ENCODE data around the gene CDK9. TPM values are rescaled to one million over a fixed set of nuclear protein-coding genes. Genes with fewer than 3 reads are reported as not detected.

The CDK9 gene
- total RNA-seq = 100 to 1,000 TPM; 107 to 123 TPM
- total RNA-seq = 77.3 to 115 reads per million in 2 donors

DNA sequence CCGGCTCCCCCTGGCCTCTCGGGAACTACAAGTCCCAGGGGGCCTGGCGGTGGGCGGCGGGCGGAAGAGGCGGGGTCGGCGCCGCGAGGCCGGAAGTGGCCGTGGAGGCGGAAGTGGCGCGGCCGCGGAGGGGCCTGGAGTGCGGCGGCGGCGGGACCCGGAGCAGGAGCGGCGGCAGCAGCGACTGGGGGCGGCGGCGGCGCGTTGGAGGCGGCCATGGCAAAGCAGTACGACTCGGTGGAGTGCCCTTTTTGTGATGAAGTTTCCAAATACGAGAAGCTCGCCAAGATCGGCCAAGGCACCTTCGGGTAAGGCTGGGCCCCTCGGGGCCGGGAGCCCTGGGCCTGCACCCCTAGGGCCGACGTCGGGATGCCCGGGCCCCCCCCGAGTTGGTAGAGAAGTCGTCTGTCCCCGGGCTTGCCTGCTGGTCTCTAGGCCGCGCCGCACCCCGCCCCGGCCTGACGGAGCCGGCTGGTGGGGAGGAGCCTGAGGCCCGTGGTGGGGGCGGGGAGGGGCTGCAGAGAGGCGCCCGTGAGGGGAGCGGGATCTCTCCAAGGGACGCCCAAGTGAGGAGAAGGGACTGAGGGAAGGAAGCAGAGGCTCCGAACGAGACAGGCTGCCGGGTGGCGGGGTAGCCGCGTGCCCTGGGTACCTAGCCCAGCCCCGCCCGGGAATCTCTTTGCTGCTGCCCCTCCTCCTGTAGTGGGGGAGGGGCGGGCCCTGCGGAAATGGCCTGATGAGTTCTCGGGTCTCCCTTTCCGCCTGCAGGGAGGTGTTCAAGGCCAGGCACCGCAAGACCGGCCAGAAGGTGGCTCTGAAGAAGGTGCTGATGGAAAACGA, at the start of gene CDK9:
CDK9 (plus strand) TSS at position 102 of the 840 bp plus-strand sequence; CDS start at position 217, 115 bp downstream.
- H3K4me1 Mint-ChIP-seq = peaks cover 46% of the 10 kb centered on the region

DNA sequence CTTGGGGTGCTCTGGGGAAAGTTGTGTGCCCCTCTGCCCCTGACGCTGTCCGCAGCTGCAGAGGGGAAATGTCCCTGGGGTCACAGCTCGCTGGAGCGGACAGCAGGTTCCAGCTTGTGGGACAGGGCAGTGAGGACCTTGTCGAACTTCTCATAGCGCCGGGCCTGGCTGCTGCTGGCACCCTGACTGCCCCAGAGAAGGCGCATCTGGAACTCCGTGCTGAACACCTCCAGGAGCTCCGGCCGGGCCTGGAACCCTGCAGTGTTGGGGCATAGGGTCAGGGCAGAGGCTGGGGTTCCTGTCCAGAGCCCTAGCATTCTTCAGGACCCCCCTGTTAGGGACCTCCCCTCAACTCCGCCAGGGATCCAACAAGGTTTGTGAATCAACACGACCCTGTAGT, 47.2 kb upstream of the CDK9 start:
- Mint-ChIP-seq H3K4me1 (peaks cover 6% of the 10 kb centered on the region), H3K4me3 (no peak overlapping the region), H3K27ac (peak overlapping the region; percentile 95), H3K27me3 (no peaks in the 10 kb centered on the region), H3K36me3 (ENCODE audit: low read depth) (peaks cover 5% of the 10 kb centered on the region)
- no peak for ATAC-seq
- no peaks in the 10 kb centered on the region for H3K9me3 ChIP-seq (ENCODE audit: control insufficient read depth, low read length, poor library complexity, severe bottlenecking)
- DNase-seq = no peak

More for the DNA sequence above, at the start of gene CDK9:
- H3K27me3 Mint-ChIP-seq = no peaks in the 10 kb centered on the region
- peak within 1 kb of the TSS; percentile 91 for H3K4me3 Mint-ChIP-seq
- DNase-seq = peak; percentile 90 to 93 (median 92)
- peaks cover 3% of the 10 kb centered on the region for H3K36me3 Mint-ChIP-seq (ENCODE audit: low read depth)
- no peaks in the 10 kb centered on the region for H3K9me3 ChIP-seq (ENCODE audit: control insufficient read depth, low read length, poor library complexity, severe bottlenecking)
- H3K27ac Mint-ChIP-seq = peak within 1 kb of the TSS; percentile 95
- ATAC-seq = peak; percentile 71

DNA sequence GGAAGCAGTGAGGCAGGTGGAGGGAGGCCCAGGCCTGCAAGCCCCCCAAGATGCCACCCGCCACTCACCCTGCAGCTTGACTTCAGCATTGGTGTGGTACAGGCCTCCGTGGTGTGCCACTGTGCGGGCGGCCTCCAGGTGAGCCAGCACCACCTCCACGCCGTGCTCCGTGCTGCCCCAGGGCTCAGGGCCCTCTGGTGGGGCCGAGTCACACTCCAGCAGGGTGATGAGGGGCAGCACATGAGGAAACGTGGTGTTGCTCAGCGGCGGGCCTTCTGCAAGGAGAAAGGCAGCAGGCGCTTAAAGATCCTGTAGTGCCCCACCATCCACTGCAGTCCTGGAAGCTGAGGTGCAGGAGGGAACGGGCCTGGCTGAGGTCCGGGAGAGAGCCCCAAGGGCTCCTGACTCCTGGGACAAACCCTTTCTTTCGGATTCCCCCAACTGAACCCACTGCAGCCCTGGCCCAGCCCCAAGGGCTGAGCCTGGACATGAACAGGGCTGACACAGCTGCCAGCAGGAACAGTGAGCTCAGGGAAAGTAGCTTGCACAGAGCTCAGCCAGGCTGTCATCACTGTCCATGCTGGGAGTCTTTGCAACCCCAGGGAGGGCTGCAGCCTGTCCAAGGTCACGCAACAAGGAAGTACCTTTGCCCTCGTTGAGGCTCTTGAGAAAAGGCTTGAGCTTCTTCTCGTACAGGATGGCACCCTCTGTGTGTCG, 46.1 kb upstream of the CDK9 start:
- Mint-ChIP-seq H3K36me3 (ENCODE audit: low read depth) (peaks cover 5% of the 10 kb centered on the region), H3K27me3 (no peaks in the 10 kb centered on the region), H3K4me1 (peaks cover 2% of the 10 kb centered on the region), H3K27ac (peak overlapping the region; percentile 95), H3K4me3 (no peak overlapping the region)
- ATAC-seq (no peak), DNase-seq (no peak)
- no peaks in the 10 kb centered on the region for H3K9me3 ChIP-seq (ENCODE audit: control insufficient read depth, low read length, poor library complexity, severe bottlenecking)

DNA sequence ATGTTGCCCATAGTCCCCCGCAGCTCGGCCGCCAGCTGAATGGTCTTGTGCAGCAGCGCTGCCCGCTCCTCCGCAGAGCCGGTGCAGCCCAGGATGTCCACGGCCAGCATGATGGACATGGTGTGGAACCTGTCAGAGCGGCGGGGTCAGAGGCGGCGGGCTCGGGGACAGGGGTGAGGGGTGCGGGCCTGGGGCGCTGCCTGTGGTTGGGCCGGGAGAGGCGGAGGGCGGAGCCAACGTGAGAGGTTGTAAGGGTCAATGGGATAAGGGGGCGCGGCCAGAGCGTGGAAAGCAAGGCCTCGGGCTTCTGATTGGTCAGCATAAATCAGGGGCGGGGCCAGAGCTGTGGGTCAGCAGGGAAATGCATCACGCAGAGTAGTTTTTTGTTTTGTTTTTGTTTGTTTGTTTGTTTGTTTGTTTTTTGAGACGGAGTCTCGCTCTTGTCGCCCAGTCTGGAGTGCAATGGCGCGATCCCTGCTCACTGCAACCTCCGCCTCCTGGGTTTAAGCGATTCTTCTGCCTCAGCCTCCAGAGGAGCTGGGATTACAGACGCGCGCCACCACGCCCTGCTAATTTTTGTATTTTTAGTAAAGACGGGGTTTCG, 43.9 kb upstream of the CDK9 start:
- no peak overlapping the region for H3K27ac Mint-ChIP-seq
- no peaks in the 10 kb centered on the region for H3K27me3 Mint-ChIP-seq
- ATAC-seq (no peak), DNase-seq (no peak)
- H3K4me1 Mint-ChIP-seq = no peaks in the 10 kb centered on the region
- no peak overlapping the region for H3K4me3 Mint-ChIP-seq
- peaks cover 5% of the 10 kb centered on the region for H3K36me3 Mint-ChIP-seq (ENCODE audit: low read depth)
- H3K9me3 ChIP-seq (ENCODE audit: control insufficient read depth, low read length, poor library complexity, severe bottlenecking) = no peaks in the 10 kb centered on the region

DNA sequence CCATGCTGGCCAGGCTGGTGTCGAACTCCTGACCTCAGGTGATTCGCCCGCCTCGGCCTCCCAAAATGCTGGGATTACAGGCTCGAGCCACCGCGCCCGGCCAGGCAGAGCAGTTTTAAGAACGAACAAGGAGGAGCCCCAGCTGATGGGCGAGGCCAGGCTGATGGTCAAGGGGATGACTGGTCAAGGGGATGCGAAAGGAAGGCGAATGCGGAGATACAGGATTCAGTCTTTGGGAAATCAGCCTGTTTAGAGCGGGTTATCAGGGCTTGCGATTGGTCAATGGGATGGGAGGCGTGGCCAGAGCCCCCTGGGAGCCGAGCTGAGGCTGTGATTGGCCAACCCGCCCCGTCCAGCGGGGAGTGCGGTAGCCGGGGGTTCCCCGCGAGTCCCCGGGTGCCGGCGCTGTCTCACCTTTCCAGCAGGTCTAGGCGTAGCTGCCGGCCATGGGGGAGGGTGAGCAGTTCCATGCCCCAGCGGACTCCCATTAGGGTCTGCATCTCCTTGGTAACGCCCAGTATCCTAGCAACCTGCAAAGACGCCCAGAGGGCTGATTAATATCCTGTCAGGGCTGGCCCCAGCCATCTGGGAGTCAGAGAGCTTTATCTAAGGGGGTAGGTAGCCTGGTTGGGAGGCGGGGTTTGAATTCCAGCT, 43.3 kb upstream of the CDK9 start:
- H3K4me3 Mint-ChIP-seq = no peak overlapping the region
- peaks cover 5% of the 10 kb centered on the region for H3K36me3 Mint-ChIP-seq (ENCODE audit: low read depth)
- DNase-seq = no peak
- H3K27me3 Mint-ChIP-seq = no peaks in the 10 kb centered on the region
- no peak overlapping the region for H3K27ac Mint-ChIP-seq
- no peaks in the 10 kb centered on the region for H3K4me1 Mint-ChIP-seq
- no peak for ATAC-seq
- H3K9me3 ChIP-seq (ENCODE audit: control insufficient read depth, low read length, poor library complexity, severe bottlenecking) = no peaks in the 10 kb centered on the region

DNA sequence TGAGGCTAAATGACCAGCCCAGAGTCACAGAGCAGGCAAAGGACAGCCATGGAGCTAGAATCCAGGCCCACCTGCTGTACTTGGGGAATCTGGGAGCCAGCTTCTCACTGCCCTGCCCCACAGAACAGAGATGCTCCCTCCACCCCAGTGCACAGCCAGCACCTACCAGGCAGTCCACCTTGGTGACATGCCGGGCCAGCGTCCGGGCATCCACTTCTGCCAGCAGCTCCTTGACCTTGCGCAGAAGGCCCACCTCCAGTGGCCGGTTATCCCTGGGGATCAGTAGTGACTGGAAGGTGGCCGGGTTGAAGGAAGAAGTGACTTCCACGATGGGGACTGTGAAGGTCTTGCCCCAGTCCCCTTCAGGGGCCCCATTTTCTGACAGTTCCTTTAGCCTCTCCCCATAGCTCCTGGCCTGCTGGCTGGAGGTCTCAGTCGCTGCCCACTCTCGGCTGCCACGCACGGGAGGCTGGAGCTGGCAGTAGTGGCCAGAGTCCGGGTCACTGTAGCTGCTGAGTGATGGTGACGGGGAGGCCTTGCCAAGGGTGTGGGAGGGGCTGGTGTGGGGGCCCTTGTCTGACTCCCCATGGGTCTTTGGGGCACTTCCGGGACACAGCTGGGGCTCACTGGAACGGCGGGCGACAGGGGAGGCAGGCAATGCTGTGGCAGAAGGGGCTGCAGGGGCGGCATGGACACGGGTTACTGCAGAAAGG, 41.3 kb upstream of the CDK9 start:
- H3K36me3 Mint-ChIP-seq (ENCODE audit: low read depth) = peaks cover 2% of the 10 kb centered on the region
- ATAC-seq (no peak), DNase-seq (no peak)
- H3K4me1 Mint-ChIP-seq = no peaks in the 10 kb centered on the region
- peak overlapping the region; percentile 19 for H3K27ac Mint-ChIP-seq
- H3K9me3 ChIP-seq (ENCODE audit: control insufficient read depth, low read length, poor library complexity, severe bottlenecking) = no peaks in the 10 kb centered on the region
- no peak overlapping the region for H3K4me3 Mint-ChIP-seq
- no peaks in the 10 kb centered on the region for H3K27me3 Mint-ChIP-seq

DNA sequence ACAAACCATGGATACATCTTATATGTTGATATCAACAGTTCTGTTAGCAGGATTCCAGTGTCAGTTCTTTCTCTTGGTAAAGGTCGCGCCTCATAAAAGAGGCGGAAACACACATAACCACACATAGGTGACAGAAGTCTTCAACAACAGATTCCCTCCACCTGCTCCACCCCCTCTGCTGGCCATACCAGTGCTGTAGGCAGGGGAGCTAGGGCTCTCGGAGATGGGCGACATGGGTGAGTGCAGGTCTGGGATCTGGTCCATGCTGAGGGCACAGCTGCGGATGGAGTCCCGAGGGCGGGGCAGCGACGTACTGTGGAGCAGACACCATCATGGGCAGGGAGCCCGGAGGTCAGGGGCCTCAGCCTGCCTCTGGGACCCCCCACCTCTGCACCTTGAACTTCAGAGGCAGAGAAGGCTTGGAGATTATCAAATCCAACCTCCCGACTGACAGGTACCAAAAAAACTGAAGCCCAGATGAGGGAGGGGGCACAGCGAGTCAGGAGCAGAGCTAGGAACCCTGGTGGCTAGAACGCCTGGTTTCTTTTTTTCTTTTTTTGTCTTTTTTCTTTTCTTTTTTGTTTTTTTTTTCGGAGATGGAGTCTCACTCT, 38.8 kb upstream of the CDK9 start:
- peaks cover 2% of the 10 kb centered on the region for H3K36me3 Mint-ChIP-seq (ENCODE audit: low read depth)
- H3K27ac Mint-ChIP-seq = peak overlapping the region; percentile 68
- peak; percentile 71 for ATAC-seq
- no peak for DNase-seq
- H3K4me1 Mint-ChIP-seq = peaks cover 7% of the 10 kb centered on the region
- no peak overlapping the region for H3K4me3 Mint-ChIP-seq
- no peaks in the 10 kb centered on the region for H3K27me3 Mint-ChIP-seq
- no peaks in the 10 kb centered on the region for H3K9me3 ChIP-seq (ENCODE audit: control insufficient read depth, low read length, poor library complexity, severe bottlenecking)

DNA sequence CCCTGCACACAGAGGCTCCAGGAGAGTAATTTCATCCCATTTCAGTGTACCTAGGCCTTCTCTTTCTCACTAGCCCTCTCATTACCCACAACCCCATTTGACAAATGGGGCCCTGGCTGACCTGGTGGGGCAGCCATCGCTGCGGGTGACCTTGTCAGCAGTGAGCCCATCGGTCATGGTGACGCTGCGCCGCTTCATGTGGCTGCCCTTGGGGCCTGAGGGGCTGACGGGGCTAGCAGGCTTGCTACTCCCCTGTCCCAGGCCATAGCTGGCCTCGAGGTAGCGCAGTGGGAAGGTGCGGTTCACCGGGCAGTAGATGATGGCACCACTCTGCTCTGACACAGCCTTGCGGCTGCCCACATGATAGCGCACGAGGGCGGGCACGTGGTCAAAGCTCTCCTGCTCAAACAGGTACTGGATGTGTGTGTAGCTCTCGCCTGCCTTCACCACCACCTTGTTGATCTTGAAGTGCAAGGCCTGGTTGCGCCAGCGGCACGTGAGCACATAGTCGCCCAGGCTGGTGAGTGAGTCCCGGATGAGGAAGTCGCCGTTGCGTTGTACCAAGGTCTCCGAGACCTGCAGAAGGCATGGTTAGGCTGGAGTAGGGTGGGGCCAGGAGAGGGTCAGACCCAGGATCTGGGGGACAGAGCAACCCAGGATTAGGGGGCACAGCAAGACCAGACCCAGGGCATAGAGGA, 36.6 kb upstream of the CDK9 start:
- DNase-seq (no peak), ATAC-seq (no peak)
- no peak overlapping the region for H3K27ac Mint-ChIP-seq
- H3K4me1 Mint-ChIP-seq = peaks cover 14% of the 10 kb centered on the region
- no peaks in the 10 kb centered on the region for H3K36me3 Mint-ChIP-seq (ENCODE audit: low read depth)
- H3K27me3 Mint-ChIP-seq = no peaks in the 10 kb centered on the region
- no peaks in the 10 kb centered on the region for H3K9me3 ChIP-seq (ENCODE audit: control insufficient read depth, low read length, poor library complexity, severe bottlenecking)
- no peak overlapping the region for H3K4me3 Mint-ChIP-seq

DNA sequence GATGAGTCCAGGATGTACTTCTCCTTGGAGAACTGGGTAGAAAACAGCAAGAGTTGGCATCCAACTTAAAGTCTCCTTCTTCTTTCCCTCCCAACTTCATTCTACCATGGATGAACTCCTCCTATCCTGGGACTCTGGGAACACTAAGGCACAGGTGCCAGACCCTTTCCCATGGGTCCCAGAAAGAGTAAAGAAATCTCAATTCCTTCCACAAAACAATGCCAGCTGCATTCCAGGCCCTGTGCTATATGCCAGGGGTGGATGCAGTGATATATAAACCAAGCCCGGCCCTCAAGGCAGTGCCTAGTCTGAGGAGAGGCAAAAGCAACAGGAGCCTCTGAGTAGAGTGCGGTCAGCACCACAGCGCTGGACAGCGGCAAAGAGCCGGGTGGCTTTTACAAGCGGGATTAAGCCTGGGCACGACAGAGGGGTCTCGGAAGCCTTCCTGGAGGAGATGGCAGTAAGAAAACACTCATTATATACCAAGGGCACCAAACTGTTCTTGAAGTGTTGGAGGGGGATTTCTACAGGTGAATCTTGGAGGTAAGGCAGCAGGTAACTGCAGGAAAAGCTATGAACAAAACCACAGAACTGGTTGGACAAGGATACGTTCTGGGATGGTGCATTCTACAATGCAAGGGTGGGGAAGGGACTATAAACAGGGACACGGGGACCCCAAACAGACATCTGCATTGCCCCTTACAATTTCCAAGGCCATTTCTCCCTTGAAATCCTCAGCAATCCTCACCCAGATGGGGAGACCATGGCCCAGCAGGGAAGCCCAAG, 34.4 kb upstream of the CDK9 start:
- no peaks in the 10 kb centered on the region for H3K36me3 Mint-ChIP-seq (ENCODE audit: low read depth)
- H3K4me3 Mint-ChIP-seq = peak overlapping the region; percentile 50
- H3K27ac Mint-ChIP-seq = peak overlapping the region; percentile 47
- no peaks in the 10 kb centered on the region for H3K27me3 Mint-ChIP-seq
- ATAC-seq (no peak), DNase-seq (no peak)
- no peaks in the 10 kb centered on the region for H3K9me3 ChIP-seq (ENCODE audit: control insufficient read depth, low read length, poor library complexity, severe bottlenecking)
- peaks cover 14% of the 10 kb centered on the region for H3K4me1 Mint-ChIP-seq

DNA sequence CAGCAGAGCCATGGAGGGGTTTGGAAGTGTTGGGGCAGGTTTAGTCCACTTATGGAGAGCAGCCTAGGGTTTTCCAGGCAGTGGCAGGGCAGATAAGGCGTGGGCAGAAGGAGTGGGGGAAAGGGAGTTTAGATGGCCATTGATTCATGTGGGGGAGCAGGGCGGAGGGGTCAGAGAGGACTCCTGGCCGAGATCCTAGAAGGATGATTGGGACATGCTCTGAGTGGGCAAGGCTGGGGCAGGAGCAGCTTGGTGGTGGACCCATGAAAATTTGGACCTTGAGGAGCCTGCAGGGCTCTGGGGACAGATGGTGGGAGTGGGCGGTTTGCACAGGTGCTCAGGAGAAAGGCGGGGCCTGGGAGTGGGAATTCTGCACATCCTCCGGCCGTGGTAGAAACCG, 32.7 kb upstream of the CDK9 start:
- ATAC-seq (no peak), DNase-seq (no peak)
- Mint-ChIP-seq H3K36me3 (ENCODE audit: low read depth) (no peaks in the 10 kb centered on the region), H3K27ac (no peak overlapping the region), H3K4me1 (peaks cover 14% of the 10 kb centered on the region), H3K4me3 (no peak overlapping the region), H3K27me3 (no peaks in the 10 kb centered on the region)
- no peaks in the 10 kb centered on the region for H3K9me3 ChIP-seq (ENCODE audit: control insufficient read depth, low read length, poor library complexity, severe bottlenecking)

DNA sequence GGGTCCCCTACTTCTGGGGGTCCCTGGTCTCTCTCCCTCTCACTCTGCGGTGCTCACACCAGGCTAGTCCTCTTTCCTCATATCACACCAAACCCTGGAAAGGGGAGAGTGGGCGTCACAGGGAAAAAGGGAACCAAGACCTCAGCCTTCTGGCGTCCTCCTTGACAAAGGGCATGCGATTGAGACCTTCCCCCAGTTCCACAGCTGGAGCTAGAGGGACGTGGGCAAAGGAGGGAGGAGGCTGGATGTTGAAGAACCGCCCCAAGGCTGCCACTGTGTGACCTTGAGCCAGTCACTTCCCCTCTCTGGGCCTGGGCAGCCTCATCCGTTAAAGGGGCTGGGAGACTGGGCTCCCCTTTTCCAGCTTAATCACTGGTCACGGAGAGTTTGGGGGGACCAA, 32.2 kb upstream of the CDK9 start:
- Mint-ChIP-seq H3K36me3 (ENCODE audit: low read depth) (peaks cover 2% of the 10 kb centered on the region), H3K4me1 (peaks cover 17% of the 10 kb centered on the region)
- ATAC-seq = no peak

More for the DNA sequence above, 32.2 kb upstream of the CDK9 start:
- no peak for DNase-seq
- Mint-ChIP-seq H3K4me3 (no peak overlapping the region), H3K27ac (no peak overlapping the region), H3K27me3 (no peaks in the 10 kb centered on the region)
- no peaks in the 10 kb centered on the region for H3K9me3 ChIP-seq (ENCODE audit: control insufficient read depth, low read length, poor library complexity, severe bottlenecking)
